ENCODE results near the gene PARP6.

The PARP6 gene

DNA sequence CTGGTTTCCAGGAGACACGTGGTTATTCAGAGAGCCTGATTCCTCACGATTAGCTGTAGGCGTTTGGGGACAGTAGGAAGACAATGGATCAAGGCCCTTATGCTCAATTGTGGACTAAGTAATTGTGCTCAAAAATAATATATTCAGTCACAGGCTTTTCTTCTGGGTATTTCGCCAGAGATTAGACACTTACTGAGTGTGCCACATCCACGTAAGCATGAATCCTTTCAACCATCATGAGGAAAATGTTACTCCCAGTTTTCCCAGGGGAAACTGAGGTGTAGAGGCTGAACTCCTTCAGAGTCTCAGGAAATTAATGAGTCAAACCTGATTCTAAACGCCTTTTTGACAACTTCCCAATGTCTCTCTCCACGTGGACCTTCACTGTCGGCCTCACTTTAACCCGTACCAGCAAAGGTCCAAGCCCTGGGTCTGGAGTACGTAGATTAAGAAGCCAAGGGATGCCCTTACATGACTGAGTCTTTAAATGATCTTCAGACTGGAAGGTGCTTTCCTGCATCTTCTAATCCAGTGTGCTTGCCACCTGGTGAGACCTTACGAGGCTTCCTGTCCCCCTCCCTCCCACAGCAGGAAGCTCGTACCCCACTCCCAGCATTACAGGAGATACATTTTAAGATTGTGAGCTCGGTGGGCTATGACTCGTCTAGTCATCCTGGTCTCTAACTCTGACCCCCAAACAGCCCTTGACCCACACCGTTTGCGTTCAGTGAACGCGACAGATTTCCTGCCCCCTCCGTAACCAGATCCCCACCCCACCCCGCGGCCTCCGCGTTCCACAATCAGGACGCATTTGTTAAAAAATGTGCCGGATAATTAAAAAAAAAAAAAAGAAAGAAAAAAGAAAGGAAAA lies 43.0 kb downstream of the PARP6 start:
- H3K9ac ChIP-seq (ENCODE audit: low read length): peak overlapping the region; percentile 91
- H3K79me2 ChIP-seq (ENCODE audit: low read length): peaks cover 77% of the 10 kb centered on the region
- H3K4me2 ChIP-seq (ENCODE audit: low read length): peak overlapping the region; percentile 78
- TF ChIP-seq EZH2phosphoT487 (IDR thresholded peaks at IDR 0.05; ENCODE audit: low read depth): no peak
- TF ChIP-seq, protein P1, sequence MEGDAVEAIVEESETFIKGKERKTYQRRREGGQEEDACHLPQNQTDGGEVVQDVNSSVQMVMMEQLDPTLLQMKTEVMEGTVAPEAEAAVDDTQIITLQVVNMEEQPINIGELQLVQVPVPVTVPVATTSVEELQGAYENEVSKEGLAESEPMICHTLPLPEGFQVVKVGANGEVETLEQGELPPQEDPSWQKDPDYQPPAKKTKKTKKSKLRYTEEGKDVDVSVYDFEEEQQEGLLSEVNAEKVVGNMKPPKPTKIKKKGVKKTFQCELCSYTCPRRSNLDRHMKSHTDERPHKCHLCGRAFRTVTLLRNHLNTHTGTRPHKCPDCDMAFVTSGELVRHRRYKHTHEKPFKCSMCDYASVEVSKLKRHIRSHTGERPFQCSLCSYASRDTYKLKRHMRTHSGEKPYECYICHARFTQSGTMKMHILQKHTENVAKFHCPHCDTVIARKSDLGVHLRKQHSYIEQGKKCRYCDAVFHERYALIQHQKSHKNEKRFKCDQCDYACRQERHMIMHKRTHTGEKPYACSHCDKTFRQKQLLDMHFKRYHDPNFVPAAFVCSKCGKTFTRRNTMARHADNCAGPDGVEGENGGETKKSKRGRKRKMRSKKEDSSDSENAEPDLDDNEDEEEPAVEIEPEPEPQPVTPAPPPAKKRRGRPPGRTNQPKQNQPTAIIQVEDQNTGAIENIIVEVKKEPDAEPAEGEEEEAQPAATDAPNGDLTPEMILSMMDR (IDR thresholded peaks at IDR 0.05; ENCODE audit: low read depth, low read length): no peak
- peaks cover 44% of the 10 kb centered on the region for H3K36me3 ChIP-seq (replicated peaks; ENCODE audit: low read depth, low read length)
- H3K4me1 ChIP-seq (ENCODE audit: low read length): peaks cover 34% of the 10 kb centered on the region
- H4K20me1 ChIP-seq (ENCODE audit: insufficient read depth, low read length): peaks cover 28% of the 10 kb centered on the region
- H3K27me3 ChIP-seq (ENCODE audit: low read depth, low read length): no peaks in the 10 kb centered on the region
- H3K4me3 ChIP-seq (ENCODE audit: low read length): peak overlapping the region; percentile 94
- H3K27ac ChIP-seq (ENCODE audit: low read length): peak overlapping the region; percentile 95
- no peak overlapping the region for H2AFZ ChIP-seq (ENCODE audit: low read depth, low read length)
- H3K9me3 ChIP-seq (ENCODE audit: insufficient read depth, low read length): no peaks in the 10 kb centered on the region

DNA sequence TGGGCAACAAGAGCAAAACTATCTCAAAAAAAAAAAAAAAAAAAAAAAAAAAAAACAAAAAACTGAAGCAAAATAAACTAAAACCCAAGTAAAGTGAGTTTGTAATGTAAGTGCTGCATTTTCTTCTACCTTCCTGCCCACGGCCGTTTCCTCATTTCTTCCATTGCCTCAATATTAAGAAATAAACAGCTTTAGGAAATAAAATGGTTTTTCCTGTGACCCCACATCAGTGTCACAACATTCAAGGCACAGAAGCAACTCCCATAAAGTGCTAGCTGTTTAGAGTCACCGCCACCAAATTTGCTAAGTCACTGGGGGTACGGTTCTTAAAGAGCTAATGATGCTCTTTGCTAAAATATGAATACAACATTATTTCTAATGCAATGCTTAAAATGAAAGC lies 44.6 kb downstream of the PARP6 start:
- H3K4me2 ChIP-seq (ENCODE audit: low read length): peak overlapping the region; percentile 93

GRCh38 chr15:72227192-72227586 lies 45.2 kb downstream of the PARP6 start:
- Histone ChIP-seq H3K36me3 (replicated peaks; ENCODE audit: low read depth, low read length) (peaks cover 63% of the 10 kb centered on the region), H2AFZ (ENCODE audit: low read depth, low read length) (no peak overlapping the region), H3K27me3 (ENCODE audit: low read depth, low read length) (no peaks in the 10 kb centered on the region), H3K9ac (ENCODE audit: low read length) (peak overlapping the region; percentile 82), H3K4me3 (ENCODE audit: low read length) (peak overlapping the region; percentile 80), H4K20me1 (ENCODE audit: insufficient read depth, low read length) (peaks cover 50% of the 10 kb centered on the region), H3K4me1 (ENCODE audit: low read length) (peaks cover 49% of the 10 kb centered on the region), H3K9me3 (ENCODE audit: insufficient read depth, low read length) (no peaks in the 10 kb centered on the region), H3K79me2 (ENCODE audit: low read length) (peaks cover 95% of the 10 kb centered on the region), H3K27ac (ENCODE audit: low read length) (peak overlapping the region; percentile 95), H3K4me2 (ENCODE audit: low read length) (peak overlapping the region; percentile 93)
- no peak for TF ChIP-seq EZH2phosphoT487 (IDR thresholded peaks at IDR 0.05; ENCODE audit: low read depth)
- TF ChIP-seq, protein P1 (IDR thresholded peaks at IDR 0.05; ENCODE audit: low read depth, low read length): no peak

More for the DNA sequence above, 44.6 kb downstream of the PARP6 start:
- H3K79me2 ChIP-seq (ENCODE audit: low read length): peaks cover 93% of the 10 kb centered on the region
- peaks cover 44% of the 10 kb centered on the region for H4K20me1 ChIP-seq (ENCODE audit: insufficient read depth, low read length)
- no peaks in the 10 kb centered on the region for H3K9me3 ChIP-seq (ENCODE audit: insufficient read depth, low read length)
- H2AFZ ChIP-seq (ENCODE audit: low read depth, low read length): no peak overlapping the region
- peaks cover 48% of the 10 kb centered on the region for H3K4me1 ChIP-seq (ENCODE audit: low read length)
- H3K9ac ChIP-seq (ENCODE audit: low read length): peak overlapping the region; percentile 82
- H3K4me3 ChIP-seq (ENCODE audit: low read length): peak overlapping the region; percentile 80
- H3K27ac ChIP-seq (ENCODE audit: low read length): peak overlapping the region; percentile 95
- no peaks in the 10 kb centered on the region for H3K27me3 ChIP-seq (ENCODE audit: low read depth, low read length)
- no peak for TF ChIP-seq EZH2phosphoT487 (IDR thresholded peaks at IDR 0.05; ENCODE audit: low read depth)
- TF ChIP-seq, protein P1 (IDR thresholded peaks at IDR 0.05; ENCODE audit: low read depth, low read length): no peak
- peaks cover 58% of the 10 kb centered on the region for H3K36me3 ChIP-seq (replicated peaks; ENCODE audit: low read depth, low read length)

DNA sequence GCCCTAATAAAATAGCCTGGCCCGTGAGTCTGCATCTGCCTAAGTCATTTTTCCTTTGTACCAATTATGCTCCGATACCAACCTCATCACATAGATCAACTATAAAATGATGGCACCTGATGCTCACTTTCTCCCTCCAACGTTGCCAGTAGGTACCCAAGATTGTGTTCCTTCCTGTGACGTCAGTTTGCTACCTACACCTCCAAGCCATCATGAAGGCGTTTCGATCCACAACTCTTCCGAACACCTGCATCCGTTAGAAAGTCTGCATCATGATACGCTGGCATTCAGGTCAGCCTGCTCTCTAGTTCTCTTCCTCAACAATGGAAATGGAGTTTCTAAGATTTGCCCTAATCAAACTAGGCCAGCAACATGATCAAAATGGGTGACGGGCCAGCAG lies 49.1 kb downstream of the PARP6 start:
- Histone ChIP-seq H4K20me1 (ENCODE audit: insufficient read depth, low read length) (peaks cover 89% of the 10 kb centered on the region), H3K27ac (ENCODE audit: low read length) (no peak overlapping the region), H3K9me3 (ENCODE audit: insufficient read depth, low read length) (no peaks in the 10 kb centered on the region), H3K79me2 (ENCODE audit: low read length) (peaks cover 99% of the 10 kb centered on the region), H2AFZ (ENCODE audit: low read depth, low read length) (no peak overlapping the region), H3K4me2 (ENCODE audit: low read length) (0 out of 2 replicates have a peak overlapping the region, but pooled peaks have one; percentile 0), H3K36me3 (replicated peaks; ENCODE audit: low read depth, low read length) (peaks cover 77% of the 10 kb centered on the region), H3K9ac (ENCODE audit: low read length) (no peak overlapping the region), H3K4me1 (ENCODE audit: low read length) (peaks cover 53% of the 10 kb centered on the region), H3K27me3 (ENCODE audit: low read depth, low read length) (no peaks in the 10 kb centered on the region), H3K4me3 (ENCODE audit: low read length) (no peak overlapping the region)
- TF ChIP-seq, protein P1 (IDR thresholded peaks at IDR 0.05; ENCODE audit: low read depth, low read length): no peak
- no peak for TF ChIP-seq EZH2phosphoT487 (IDR thresholded peaks at IDR 0.05; ENCODE audit: low read depth)

Measured in OCI-LY3 (cell line).